AG04450 (cell line): ENCODE results near the gene EXOC2. TPM values are rescaled to one million over a fixed set of nuclear protein-coding genes. Genes with fewer than 3 reads are reported as not detected.

Experiments used
- CTCF ChIA-PET: fragments of 300-600, 350-600 bp; formaldehyde crosslinking; extraction: SDS; loops from one replicate; lab custom pipeline; 2022; ENCODE audit warnings: antibody characterized with exemption, inconsistent platforms; lab: Charles Lee
- POLR2A ChIA-PET: fragments of 350-600 bp; formaldehyde crosslinking; extraction: SDS; loops from one replicate; lab custom pipeline; 2021; ENCODE audit warnings: antibody characterized with exemption, inconsistent platforms; lab: Yijun Ruan, JAX
- DNase-seq: peaks from one replicate; pipeline ENCODE4 v3.0.0-alpha.2; 2011; ENCODE audit warnings: low read depth, low spot score
- H3K27ac ChIP-seq: one replicate; pipeline ENCODE4 v1.5.1; 2012; ENCODE audit warnings: low read depth, low read length, control low read depth
- H3K27me3 ChIP-seq: one replicate; pipeline ENCODE4 v1.6.0; 2012; ENCODE audit warnings: low read length; ENCODE audit not compliant: control insufficient read depth, insufficient read depth
- H3K4me3 ChIP-seq: 2 replicates; pipeline ENCODE4 v1.5.1; 2011; ENCODE audit warnings: mild to moderate bottlenecking, low read depth, low read length, control low read depth
- H3K9me3 ChIP-seq: 2 replicates; pipeline ENCODE4 v1.5.1; 2012; ENCODE audit warnings: low read length; ENCODE audit not compliant: control insufficient read depth, insufficient read depth
- CTCF ChIP-seq: IDR thresholded peaks from 2 replicates; pipeline ENCODE4 v1.5.1; 2011; ENCODE audit warnings: low read depth, low read length, control low read depth, inconsistent platforms
- polyA plus RNA-seq: library from polyadenylated mRNA; depleted of rRNA; stranded (reverse); fragments of >200 nt; gene quantifications from 2 replicates; pipeline ENCODE4 v1.2.3, GENCODE V29; 2011

Gene EXOC2
- polyA plus RNA-seq, 1 experiment, result 33.4 TPM

GRCh38 chr6:659716-660581 lies 33.0 kb downstream of the EXOC2 start:
- ChIA-PET POLR2A (no interaction called here), CTCF (interaction anchor here (0.7 to 1.7 kb wide), 3 partner anchors 10 to 67 kb away, joined by 3 to 6 read pairs (median 4); no protein-coding TSS in a partner anchor)
- Histone ChIP-seq H3K27me3 (no peaks in the 10 kb centered on the region), H3K4me3 (no peak overlapping the region), H3K27ac (no peak overlapping the region), H3K9me3 (peaks cover 7% of the 10 kb centered on the region; the same call in 1 of the 2 replicates)
- no peak for TF ChIP-seq CTCF
- no peak for DNase-seq

- POLR2A ChIA-PET, result no interaction called here
- peaks cover 7% of the 10 kb centered on the region; the same call in 1 of the 2 replicates for H3K9me3 ChIP-seq
- TF ChIP-seq CTCF, result no peak
- DNase-seq, result peak; percentile 15
- no peaks in the 10 kb centered on the region for H3K27me3 ChIP-seq
- no peak overlapping the region for H3K27ac ChIP-seq
- CTCF ChIA-PET, result no interaction called here
- no peak overlapping the region for H3K4me3 ChIP-seq
Observed at GRCh38 chr6:658244-658643, 34.7 kb downstream of the EXOC2 start.

GRCh38 chr6:657743-658142 lies 35.2 kb downstream of the EXOC2 start:
- DNase-seq, result no peak
- Histone ChIP-seq H3K27ac (no peak overlapping the region), H3K9me3 (peaks cover 7% of the 10 kb centered on the region; the same call in 1 of the 2 replicates), H3K4me3 (no peak overlapping the region), H3K27me3 (no peaks in the 10 kb centered on the region)
- ChIA-PET CTCF (interaction anchor here (1.0 kb wide), 1 partner anchor 64 kb away, joined by 3 read pairs; no protein-coding TSS in a partner anchor), POLR2A (no interaction called here)
- TF ChIP-seq CTCF, result no peak

- POLR2A ChIA-PET, result no interaction called here
Observed at GRCh38 chr6:656460-657252, 36.3 kb downstream of the EXOC2 start, which contains the start of gene HUS1B. Gene HUS1B, minus strand, starts transcription at chr6:657100. Its CDS starts 156 bp downstream, at chr6:656944.

More at GRCh38 chr6:656460-657252, 36.3 kb downstream of the EXOC2 start, which contains the start of gene HUS1B:
- H3K27me3 ChIP-seq, result no peaks in the 10 kb centered on the region
- no peak within 1 kb of the TSS for H3K27ac ChIP-seq
- DNase-seq, result no peak
- H3K4me3 ChIP-seq, result no peak within 1 kb of the TSS
- peaks cover 7% of the 10 kb centered on the region; the same call in 1 of the 2 replicates for H3K9me3 ChIP-seq
- CTCF ChIA-PET, result interaction anchor here (0.7 to 1.0 kb wide), 2 partner anchors 65 kb away, joined by 3 read pairs; no protein-coding TSS in a partner anchor
- no peak for TF ChIP-seq CTCF
